Thyroid gland (tissue), 4 donors: ENCODE results near the gene SLC25A23.

Experiments used
- CTCF ChIP-seq, 6 experiments: fragments of 200-600 bp in 3 of 6; fragments of 450-650 bp in 3 of 6; sonication (generic) in 3 of 6; IDR thresholded peaks; one replicate each; pipeline ENCODE4 v1.5.1; 2016 to 2019; ENCODE audit warnings: antibody characterized with exemption in 6 of 6, mild to moderate bottlenecking in 2 of 6, inconsistent platforms in 1 of 6, moderate library complexity in 1 of 6
- POLR2A ChIP-seq, 2 donors: fragments of 450-650 bp; IDR thresholded peaks; one replicate each; pipeline ENCODE4 v1.6.1; 2017; ENCODE audit warnings: antibody characterized with exemption in 2 of 2, mild to moderate bottlenecking in 2 of 2, moderate library complexity in 1 of 2

DNA sequence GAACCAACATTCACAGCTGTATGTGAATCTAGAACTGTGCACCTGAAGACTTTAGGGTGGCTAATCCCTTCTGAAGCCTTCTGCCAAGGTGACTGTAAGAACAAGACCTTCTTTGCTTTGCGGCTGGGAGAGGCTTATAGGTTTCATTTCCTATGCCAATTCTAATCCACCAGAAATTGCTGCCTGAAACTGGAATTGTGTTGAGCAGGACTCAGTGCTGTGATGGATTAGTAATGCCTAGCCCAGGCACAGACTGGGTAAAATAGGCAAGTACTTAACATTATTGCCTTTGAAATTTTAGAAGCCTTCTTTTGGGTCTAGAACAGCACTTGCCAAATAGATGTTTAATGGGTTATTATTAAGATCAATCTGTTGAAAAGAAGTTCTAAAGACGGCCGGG, 11.5 kb downstream of the SLC25A23 start:
- TF ChIP-seq CTCF (IDR thresholded peaks at IDR 0.05) = no peak
- TF ChIP-seq POLR2A (IDR thresholded peaks at IDR 0.05) = no peak
